GM18526 (cell line): ENCODE data around the gene FRAS1.

Source experiments
- POLR2A ChIP-seq: IDR thresholded peaks from 3 replicates; pipeline ENCODE4 v1.6.1; 2011; ENCODE audit not compliant: insufficient read length; ENCODE audit errors: extremely low read depth

Gene FRAS1

DNA sequence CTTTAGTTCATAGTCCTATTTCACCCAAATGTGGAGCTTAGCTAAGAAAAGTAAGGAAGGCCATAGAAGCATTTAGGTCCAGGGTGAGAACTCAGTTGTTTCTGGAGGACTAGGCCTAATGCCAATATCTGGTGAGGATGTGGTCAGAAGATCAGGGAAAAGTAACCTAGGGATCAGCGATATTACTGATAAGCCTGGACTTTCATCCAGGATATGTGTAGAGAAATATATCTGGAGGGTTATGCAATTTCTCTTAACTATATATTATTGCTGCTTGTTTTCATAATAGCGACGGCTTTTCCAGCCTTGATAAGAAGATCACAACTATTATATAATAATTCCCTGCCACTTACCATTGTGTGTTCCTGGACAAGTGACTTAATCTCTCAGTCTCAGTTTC, 81.1 kb downstream of the FRAS1 start:
- TF ChIP-seq POLR2A = no peak

DNA sequence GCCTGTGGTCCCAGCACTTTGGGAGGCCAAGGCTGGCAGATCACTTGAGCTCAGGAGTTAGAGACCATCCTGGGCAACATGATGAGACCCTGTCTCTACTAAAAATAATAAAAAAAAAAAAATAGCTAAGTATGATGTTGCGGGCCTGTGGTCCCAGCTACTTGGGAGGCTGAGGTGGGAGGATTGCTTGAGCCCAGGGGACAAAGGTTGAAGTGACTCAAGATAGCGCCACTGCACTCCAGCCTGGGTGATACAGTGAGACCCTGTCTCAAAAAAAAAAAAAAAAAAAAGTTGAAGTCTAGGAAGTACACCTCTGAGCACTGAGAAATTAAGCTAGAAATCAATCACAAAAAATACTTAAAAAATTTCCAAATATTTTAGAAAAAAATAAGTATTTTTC, 86.5 kb downstream of the FRAS1 start:
- TF ChIP-seq POLR2A = no peak

DNA sequence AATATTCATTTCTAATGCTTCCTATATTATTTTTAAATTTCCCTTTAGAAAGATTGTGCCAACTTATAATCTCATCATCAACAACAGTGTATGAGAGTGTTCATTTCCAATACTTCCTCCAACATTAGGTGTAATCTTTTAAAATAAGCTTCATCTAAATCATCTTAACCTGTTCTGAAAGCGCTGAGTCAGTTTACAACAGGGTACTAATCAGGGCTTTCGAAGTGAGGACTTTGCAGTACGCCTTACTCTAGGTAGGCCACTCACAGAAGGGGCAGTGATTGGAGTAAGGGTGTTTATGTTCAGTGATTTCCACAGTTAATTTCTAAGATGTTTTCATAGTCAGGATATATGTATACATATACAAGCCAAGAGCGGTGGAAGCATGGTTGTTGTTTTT, 87.9 kb downstream of the FRAS1 start:
- TF ChIP-seq POLR2A = no peak

DNA sequence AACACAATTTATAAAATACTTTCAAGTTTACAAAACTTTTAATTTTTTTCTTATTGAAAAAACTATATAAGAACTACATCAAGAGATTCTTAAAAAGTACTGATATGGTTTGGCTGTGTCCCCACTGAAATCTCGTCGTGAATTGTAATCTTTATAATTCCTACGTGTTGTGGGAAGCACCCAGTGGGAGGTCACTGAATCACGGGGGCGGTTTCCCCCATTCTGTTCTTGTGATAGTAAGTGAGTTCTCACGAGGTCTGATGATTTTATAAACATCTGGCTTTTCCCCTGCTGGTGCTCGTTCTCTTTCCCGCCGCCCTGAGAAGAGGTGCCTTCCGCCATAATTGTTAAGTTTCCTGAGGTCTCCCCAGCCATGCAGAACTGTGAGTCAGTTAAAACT, 88.5 kb downstream of the FRAS1 start:
- no peak for TF ChIP-seq POLR2A

DNA sequence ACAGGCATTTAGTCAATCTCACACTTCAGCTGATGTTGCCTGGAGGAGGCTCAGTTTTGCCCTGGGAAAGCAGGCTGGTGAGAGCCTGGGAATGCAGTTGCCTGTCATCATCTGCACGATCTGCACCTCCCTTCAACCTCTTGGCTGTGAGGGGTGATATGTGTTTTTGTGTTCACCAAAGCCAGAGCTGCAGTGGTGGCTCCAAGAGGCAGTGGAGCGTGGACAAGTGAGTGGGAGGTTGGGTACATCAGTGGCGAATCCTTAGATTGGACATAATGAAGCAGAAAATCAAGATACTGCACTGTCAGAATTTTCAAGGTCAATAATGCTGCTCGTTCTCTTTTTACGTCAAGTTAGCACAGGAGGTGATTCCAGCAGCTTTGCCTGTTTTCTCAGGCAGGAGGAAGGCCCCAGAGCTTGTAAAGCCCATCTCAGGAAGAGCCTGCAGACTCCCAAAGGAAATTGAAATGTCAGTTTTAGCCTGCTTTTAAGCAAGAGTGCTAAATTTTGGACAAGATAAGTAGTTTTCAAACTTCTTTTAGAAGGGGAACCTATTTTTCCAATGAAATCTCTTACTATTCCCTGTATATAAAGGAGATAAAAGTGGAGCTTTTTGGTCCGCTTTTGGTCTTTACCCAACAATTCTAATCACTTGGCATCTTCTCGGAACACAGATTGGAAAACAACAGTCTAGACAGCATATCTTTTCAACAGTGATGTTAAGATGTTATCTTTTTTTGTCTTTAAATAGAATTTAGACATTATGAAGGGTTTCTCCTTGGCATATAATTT, 92.8 kb downstream of the FRAS1 start:
- no peak for TF ChIP-seq POLR2A

DNA sequence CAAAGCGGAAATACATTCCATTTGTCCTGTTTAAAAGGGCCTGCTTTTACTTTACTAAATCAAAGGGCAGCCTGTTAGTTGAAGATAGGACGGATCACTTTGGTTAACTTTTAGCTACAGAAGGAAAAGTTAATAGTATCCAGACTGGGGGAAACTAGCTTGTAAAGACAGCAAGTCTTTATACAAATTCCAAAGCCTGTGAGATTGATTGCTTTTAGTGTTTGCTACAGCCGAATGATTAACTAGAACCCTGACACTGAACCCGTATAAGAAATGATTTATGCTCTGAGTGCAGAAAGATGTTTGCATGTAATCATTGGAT, 93.4 kb downstream of the FRAS1 start:
- no peak for TF ChIP-seq POLR2A

DNA sequence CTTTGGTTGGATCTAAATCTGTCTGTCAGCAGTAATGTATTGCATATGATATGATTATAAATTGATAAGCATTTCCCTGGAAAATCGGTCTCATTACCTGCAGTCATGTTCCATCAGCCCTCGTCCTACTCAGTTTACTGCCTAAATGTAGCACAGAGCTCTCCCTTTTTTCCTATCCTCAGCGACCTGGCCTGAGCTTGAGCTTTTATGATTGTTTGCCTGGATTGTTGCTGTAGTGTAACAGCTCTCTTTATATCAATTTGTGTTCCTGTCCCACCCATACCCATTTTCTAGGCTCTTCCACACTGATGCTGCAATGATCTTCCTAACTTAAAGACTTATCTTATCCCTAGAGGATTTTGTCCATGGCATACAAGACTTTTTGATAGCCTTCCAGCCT, 95.7 kb downstream of the FRAS1 start:
- no peak for TF ChIP-seq POLR2A

DNA sequence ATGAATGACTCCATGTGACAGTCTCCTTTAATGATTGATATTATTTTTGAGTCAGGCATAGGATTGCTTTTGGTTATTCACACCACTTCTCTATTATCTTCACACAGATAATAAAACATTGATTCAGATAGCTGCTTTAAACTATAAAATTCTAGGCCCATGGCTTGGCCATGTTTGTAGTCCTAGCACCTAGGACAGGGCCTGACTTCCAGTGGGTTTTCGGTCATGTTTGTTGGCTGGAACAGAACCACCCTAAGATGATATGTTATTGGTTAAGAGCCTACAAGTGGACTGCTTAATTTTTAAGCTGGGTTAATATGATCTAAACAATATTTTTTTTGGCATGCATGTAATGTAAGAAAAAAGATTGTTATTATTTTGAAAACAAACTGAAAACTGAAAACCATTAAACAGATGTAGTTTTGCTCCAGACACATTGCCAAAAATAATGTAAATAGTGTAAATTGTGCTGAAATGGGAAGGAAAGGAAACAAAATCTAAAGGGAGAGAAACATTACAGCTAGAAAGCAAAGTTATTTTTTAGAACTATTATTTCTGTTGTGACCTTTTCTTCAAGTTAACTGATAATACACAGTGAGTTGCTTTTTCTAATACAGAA, 98.0 kb downstream of the FRAS1 start:
- TF ChIP-seq POLR2A = no peak

DNA sequence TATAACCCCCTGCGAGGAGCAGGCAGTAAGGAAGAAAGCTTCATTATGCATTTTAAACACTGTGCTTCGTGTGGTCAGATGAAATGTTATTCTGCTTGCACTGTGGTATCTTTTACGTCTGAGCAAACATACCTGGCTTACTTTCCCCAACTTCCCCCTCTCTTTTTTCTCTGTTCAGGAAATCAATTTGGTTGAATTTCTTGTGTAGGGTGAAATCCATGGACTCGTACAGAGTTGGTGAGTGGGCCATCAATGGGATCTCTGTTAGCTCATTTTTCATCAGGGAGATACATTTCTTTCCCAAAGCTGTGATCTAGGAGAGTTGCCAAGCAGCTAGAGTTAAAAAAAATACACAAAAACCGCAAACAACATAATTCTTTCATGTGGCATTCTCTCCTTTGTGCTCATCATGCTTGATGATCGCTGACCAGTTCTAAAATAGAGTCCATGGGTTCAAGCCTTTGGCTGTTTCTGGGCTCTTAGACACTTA, 98.5 kb downstream of the FRAS1 start:
- TF ChIP-seq POLR2A = no peak

DNA sequence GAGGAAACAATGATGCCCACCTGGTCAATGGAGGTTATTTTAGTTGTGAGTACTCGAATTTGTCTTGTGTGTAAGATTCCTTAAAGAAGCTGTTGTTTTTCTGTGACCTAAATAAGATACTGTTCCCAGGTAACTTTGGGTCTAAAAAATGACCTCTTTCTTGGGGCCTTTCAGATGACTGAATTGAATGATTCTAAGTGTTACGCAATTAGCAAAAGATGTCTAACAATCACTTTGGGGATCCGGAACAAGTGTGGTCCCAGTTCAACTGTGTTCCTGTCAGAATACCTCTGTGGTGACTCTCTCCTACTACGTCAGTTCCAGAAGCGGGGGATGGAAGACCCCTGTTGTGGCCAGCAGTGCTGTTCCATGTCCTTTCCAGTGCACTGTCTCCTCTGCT, 99.4 kb downstream of the FRAS1 start:
- no peak for TF ChIP-seq POLR2A

DNA sequence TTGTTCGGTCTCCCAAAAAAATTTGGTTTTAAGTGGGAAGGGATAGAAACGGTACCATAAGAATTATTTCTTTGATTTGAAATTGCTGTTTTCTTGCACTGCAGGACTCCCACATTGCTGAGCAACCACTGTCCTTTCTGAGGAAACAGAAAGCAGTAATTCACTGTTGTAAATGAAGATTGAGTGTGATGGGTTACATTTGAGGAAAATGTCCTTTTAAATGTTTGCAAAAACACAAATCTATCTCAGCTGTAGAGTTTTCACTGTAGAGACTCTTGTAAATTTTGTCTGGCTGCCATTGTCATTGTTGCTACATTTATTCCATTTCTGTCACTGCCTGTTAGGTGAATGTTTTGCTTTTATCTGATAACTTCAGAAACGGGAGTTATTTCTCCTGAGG, 105.2 kb downstream of the FRAS1 start:
- no peak for TF ChIP-seq POLR2A

DNA sequence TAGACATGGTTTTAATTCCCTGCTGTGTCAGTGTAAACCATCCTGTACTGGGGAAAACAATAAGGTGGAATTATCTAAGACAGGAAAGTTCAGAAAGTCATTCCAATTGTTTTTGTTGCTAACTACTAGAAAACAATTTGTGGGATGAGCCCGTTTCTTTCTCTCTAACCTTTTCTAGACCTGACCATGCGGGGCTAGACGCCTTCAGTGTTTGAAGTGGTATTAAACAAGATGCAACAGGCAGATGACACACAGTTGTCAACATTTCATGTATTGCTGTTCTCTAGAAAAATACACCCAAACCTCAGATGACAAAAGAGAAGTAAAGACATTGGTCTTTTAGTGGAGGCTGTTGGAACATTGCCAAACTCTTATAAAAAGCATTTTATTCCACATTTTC, 105.7 kb downstream of the FRAS1 start:
- TF ChIP-seq POLR2A = no peak

DNA sequence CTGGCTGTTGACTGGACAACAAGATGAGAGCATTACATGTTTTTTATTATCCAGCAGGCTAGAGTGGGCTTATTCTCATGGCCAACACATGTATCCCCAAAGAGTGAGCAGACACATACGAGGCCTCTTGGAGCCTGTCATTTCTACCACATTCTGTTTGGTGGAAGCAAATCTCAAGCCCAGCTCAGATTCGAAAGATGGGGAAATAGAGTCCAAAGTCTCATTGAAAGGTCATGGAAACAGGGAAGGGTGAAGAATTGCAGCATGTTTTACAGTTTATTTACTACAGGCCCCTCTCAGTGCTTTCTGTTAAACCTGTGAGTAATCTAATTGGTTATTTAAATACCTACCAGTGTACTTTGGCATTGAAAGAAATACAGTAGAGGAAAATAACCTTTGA, 108.6 kb downstream of the FRAS1 start:
- no peak for TF ChIP-seq POLR2A

DNA sequence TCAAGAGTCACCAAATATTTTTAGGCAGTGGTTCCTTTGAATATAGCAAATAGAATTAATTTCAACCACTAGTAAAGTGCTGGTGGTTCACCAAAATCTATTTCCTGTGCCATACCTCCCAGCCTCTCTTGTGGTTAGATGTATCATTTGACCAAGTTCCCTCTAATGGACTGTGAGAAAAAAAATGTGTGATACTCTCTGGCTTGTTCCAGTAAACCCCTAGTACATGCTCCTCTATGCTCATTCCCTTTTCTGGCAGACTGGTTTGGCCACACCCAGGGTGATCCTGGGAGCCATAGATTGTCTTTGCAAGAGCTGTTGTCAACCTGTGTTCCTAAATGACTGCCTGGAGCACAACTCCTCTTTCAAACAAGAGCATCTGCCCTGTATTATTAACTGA, 109.5 kb downstream of the FRAS1 start:
- TF ChIP-seq POLR2A = no peak

DNA sequence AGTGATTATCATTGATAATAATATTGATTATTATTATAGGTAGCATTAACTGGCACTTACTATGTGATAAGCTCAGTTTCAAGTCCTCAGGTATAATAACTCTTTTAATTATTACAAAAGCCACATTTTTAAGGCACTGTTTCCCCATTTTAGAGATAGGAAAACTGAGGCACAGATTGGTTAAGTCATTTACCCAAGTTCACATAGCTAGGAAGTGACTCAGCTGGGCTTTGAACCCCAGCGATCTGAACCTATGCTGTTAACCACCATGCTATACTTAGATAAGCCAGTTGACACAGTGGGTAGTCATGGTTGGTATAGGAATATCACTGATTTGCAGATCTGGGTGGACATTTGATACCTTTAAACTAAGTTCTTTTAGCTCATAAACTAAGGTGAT, 110.4 kb downstream of the FRAS1 start:
- no peak for TF ChIP-seq POLR2A

DNA sequence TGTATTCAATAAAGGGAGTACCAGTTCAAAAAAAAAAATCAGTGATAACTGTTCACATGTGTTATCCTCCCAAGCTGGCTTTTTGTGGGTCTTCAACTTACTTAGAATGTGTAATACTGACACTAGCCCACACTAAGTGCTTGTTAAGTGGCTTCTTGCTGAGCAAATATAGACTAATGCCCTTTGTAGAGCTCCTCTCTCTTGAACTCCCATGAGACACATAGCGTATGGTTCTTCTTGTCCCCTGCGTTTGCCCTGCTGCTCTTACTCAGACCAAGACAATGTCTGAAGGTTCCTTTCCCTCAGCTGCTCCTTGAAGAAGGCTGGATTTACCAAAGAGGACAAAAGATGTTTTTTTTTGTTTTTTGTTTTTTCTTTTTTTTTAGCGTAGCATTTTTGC, 110.9 kb downstream of the FRAS1 start:
- no peak for TF ChIP-seq POLR2A

DNA sequence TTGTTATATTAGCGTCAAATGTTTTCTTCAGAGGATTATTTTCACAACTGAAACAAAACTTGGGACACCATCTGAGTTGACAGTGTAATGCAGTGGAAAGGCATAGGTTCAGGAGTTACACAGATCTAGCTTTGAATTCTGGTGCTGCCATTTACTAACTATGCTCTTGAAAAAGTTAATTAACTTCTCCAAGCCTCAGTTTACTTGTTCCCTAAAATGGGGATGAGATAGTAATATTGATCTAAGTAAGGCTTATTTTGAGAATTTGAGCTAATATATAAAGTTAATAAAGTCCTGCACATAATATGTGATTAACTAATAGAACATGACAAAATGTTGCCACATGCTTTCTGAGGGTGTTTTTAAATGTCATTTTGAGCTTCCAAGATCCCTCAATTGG, 112.6 kb downstream of the FRAS1 start:
- no peak for TF ChIP-seq POLR2A
